HUES6 (cell line): ENCODE measurements around the gene ERVH48-1.

ENCODE experiments used
- H3K27ac ChIP-seq: 2 replicates; pipeline ENCODE4 v1.7.0; 2013; ENCODE audit warnings: low read depth, mild to moderate bottlenecking, low read length, inconsistent platforms
- H3K27me3 ChIP-seq: 2 replicates; pipeline ENCODE4 v1.6.1; 2013; ENCODE audit warnings: low read length; ENCODE audit not compliant: control insufficient read depth, insufficient read depth
- H3K36me3 ChIP-seq: 2 replicates; pipeline ENCODE4 v1.6.1; 2013; ENCODE audit warnings: low read length; ENCODE audit not compliant: control insufficient read depth, insufficient read depth
- H3K4me1 ChIP-seq: 2 replicates; pipeline ENCODE4 v1.6.1; 2013; ENCODE audit warnings: low read length; ENCODE audit not compliant: control insufficient read depth, insufficient read depth
- H3K4me3 ChIP-seq: 2 replicates; pipeline ENCODE4 v1.5.1; 2013; ENCODE audit warnings: low read depth, low read length
- H3K9ac ChIP-seq: one replicate; pipeline ENCODE4 v1.6.1; 2013; ENCODE audit warnings: mild to moderate bottlenecking, low read length
- H3K9me3 ChIP-seq: 2 replicates; pipeline ENCODE4 v1.6.1; 2013; ENCODE audit warnings: low read depth, low read length; ENCODE audit not compliant: control insufficient read depth, insufficient read depth

The ERVH48-1 gene

DNA sequence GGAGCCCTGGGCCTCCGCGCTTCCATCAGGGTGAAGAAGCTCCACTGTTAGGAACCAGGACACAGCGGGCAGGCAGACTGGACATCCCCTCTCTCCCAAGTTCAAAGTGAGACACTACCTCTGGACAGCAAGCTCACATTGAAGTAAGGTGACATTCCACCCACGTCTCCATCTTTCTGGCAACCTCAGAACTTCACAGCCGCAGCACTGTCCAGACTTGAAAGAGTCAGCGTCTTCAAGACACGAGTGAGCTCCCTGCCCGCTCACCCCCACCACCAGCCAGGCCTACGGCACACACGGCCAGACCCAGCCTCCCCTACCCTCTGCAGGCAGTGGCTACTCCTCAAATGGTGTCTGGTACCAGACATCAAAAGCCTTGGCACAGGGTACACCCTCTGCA lies 57.2 kb downstream of the ERVH48-1 start:
- no peak overlapping the region for H3K4me3 ChIP-seq
- H3K27ac ChIP-seq: no peak overlapping the region
- no peaks in the 10 kb centered on the region for H3K9me3 ChIP-seq
- H3K9ac ChIP-seq: no peak overlapping the region
- no peaks in the 10 kb centered on the region for H3K27me3 ChIP-seq
- H3K4me1 ChIP-seq: no peaks in the 10 kb centered on the region
- peaks cover 93% of the 10 kb centered on the region for H3K36me3 ChIP-seq
